ENCODE measurements around the gene GLI2.

- TF ChIP-seq MAX (IDR thresholded peaks at IDR 0.05) (no peak), ZHX1 (CRISPR knock-in tag; IDR thresholded peaks at IDR 0.05; ENCODE audit: low read depth) (no peak), HBP1 (CRISPR knock-in tag; IDR thresholded peaks at IDR 0.05; ENCODE audit: low read depth) (no peak), ASH2L (IDR thresholded peaks at IDR 0.05; ENCODE audit: insufficient read length, low read depth, low read length) (no peak), ZNF724P (CRISPR knock-in tag; IDR thresholded peaks at IDR 0.05; ENCODE audit: borderline replicate concordance) (no peak)
Measured at GRCh38 chr2:120771111-120771780, 35.6 kb downstream of the GLI2 start.
